22Rv1 (cell line): Measurements from ENCODE around the gene ZNF865.

Source experiments
- CTCF ChIP-seq: fragments of 450-650 bp; IDR thresholded peaks from 2 replicates; pipeline ENCODE4 v1.5.1; 2017; ENCODE audit warnings: mild to moderate bottlenecking
- ZFX ChIP-seq: fragments of 450-650 bp; IDR thresholded peaks from 2 replicates; pipeline ENCODE4 v1.6.1; 2017; ENCODE audit warnings: antibody characterized with exemption, borderline replicate concordance

DNA sequence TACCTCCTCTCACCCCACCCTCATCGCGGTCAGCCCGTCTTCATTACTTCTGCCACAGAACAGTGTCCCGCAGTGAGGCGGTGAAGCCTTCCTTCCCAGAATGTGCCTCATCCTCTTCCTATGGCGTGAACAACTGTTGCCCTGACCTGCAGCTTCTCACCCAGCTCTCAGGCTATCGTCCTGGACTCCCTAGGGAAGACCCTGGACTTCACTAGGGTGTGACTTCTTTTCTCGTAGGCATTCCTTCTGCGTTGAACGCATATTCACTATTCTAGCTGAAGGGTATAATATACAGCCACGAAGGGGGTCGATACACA is 982 bp downstream of the ZNF865 start:
- TF ChIP-seq CTCF = peak; percentile 42
- TF ChIP-seq ZFX = no peak
